SK-N-SH (cell line): ENCODE measurements around the gene ELAC1. TPM values are rescaled to one million over a fixed set of nuclear protein-coding genes. Genes with fewer than 3 reads are reported as not detected.

ENCODE experiments used
- CTCF ChIA-PET: fragments of 300-600, 350-600 bp; formaldehyde crosslinking; extraction: SDS; loops from one replicate; lab custom pipeline; 2021; lab: Yijun Ruan, JAX
- POLR2A ChIA-PET: fragments of 350-600 bp; sonication (Branson Sonifier 250); formaldehyde crosslinking; extraction: SDS; loops from one replicate; lab custom pipeline; 2020; ENCODE audit warnings: antibody characterized with exemption, inconsistent platforms; lab: Yijun Ruan, JAX
- DNase-seq: peaks from one replicate; pipeline ENCODE4 v3.0.0; 2012
- H2AFZ ChIP-seq: fragments of 200-600 bp; sonication (generic); 2 replicates; pipeline ENCODE4 v1.8.1; 2016; ENCODE audit warnings: antibody characterized with exemption, mild to moderate bottlenecking, low read depth
- H3F3A ChIP-seq: fragments of 200-600 bp; sonication (generic); replicated peaks from 2 replicates; pipeline ENCODE3; 2016; ENCODE audit warnings: antibody characterized with exemption, mild to moderate bottlenecking; ENCODE audit not compliant: insufficient read depth
- H3K27ac ChIP-seq, 2 experiments: fragments of 200-500 bp in 1 of 2; fragments of 200-600 bp in 1 of 2; sonication (Bioruptor generic) in 1 of 2; sonication (generic), shearing (Covaris generic) in 1 of 2; 2 replicates each; pipeline versions ENCODE4 v1.5.1 to v1.6.1; 2014 to 2016; ENCODE audit warnings: low read depth in 2 of 2, inconsistent platforms in 1 of 2, low read length in 1 of 2, mild to moderate bottlenecking in 1 of 2, mixed read lengths in 1 of 2
- H3K27me3 ChIP-seq: fragments of 200-600 bp; sonication (generic), shearing (Covaris generic); 2 replicates; pipeline ENCODE4 v1.6.1; 2016; ENCODE audit warnings: mixed run types; ENCODE audit not compliant: insufficient read depth
- H3K36me3 ChIP-seq, 2 experiments: fragments of 200-500 bp in 1 of 2; fragments of 200-600 bp in 1 of 2; sonication (Bioruptor generic) in 1 of 2; sonication (generic) in 1 of 2; replicated peaks in 1 of 2; 2 replicates each; pipeline versions ENCODE3 to v1.5.1; 2014 to 2016; ENCODE audit warnings: low read length in 1 of 2, mild to moderate bottlenecking in 1 of 2; ENCODE audit not compliant: insufficient read depth in 2 of 2, control insufficient read depth in 1 of 2
- H3K4me1 ChIP-seq, 2 experiments: fragments of 200-500 bp in 1 of 2; fragments of 200-600 bp in 1 of 2; sonication (Bioruptor generic) in 1 of 2; sonication (generic), shearing (Covaris generic) in 1 of 2; 2 replicates each; pipeline versions ENCODE4 v1.5.1 to v1.6.1; 2014 to 2016; ENCODE audit warnings: low read depth in 1 of 2, low read length in 1 of 2, mixed run types in 1 of 2; ENCODE audit not compliant: insufficient read depth in 2 of 2, control insufficient read depth in 1 of 2
- H3K4me2 ChIP-seq: fragments of 200-600 bp; sonication (generic), shearing (Covaris generic); 2 replicates; pipeline ENCODE4 v1.6.1; 2017; ENCODE audit warnings: mixed run types
- H3K4me3 ChIP-seq, 2 experiments: fragments of 200-500 bp in 1 of 2; fragments of 200-600 bp in 1 of 2; sonication (Bioruptor generic) in 1 of 2; sonication (generic), shearing (Covaris generic) in 1 of 2; 2 replicates each; pipeline versions ENCODE4 v1.5.1 to v1.8.1; 2014 to 2016; ENCODE audit warnings: low read depth in 2 of 2, inconsistent platforms in 1 of 2, low read length in 1 of 2, mild to moderate bottlenecking in 1 of 2, mixed read lengths in 1 of 2, moderate library complexity in 1 of 2
- H3K79me2 ChIP-seq: fragments of 200-600 bp; sonication (generic); 2 replicates; pipeline ENCODE4 v1.8.1; 2017; ENCODE audit warnings: mild to moderate bottlenecking; ENCODE audit not compliant: insufficient read depth
- H3K9ac ChIP-seq: fragments of 200-600 bp; sonication (generic); 2 replicates; pipeline ENCODE4 v1.6.1; 2017; ENCODE audit warnings: mixed run types
- H3K9me2 ChIP-seq: fragments of 200-600 bp; sonication (generic); 2 replicates; pipeline ENCODE4 v1.6.1; 2017; ENCODE audit warnings: mixed run types
- H3K9me3 ChIP-seq: fragments of 200-600 bp; sonication (generic); 2 replicates; pipeline ENCODE4 v1.6.1; 2017; ENCODE audit warnings: mixed run types, mild to moderate bottlenecking, moderate library complexity
- H4K20me1 ChIP-seq: fragments of 200-600 bp; sonication (generic); 2 replicates; pipeline ENCODE4 v1.6.1; 2017; ENCODE audit warnings: mild to moderate bottlenecking, mixed run types; ENCODE audit not compliant: insufficient read depth
- CTCF ChIP-seq: fragments of 200-600 bp; sonication (generic); IDR thresholded peaks from 2 replicates; pipeline ENCODE4 v1.6.1; 2017; ENCODE audit warnings: antibody characterized with exemption, mild to moderate bottlenecking, moderate library complexity
- EZH2phosphoT487 ChIP-seq: fragments of 200-600 bp; sonication (generic); IDR thresholded peaks from 2 replicates; pipeline ENCODE4 v1.6.1; 2017; ENCODE audit warnings: low read depth, mixed run types, mild to moderate bottlenecking, antibody characterized with exemption, moderate library complexity, borderline replicate concordance
- FOSL2 ChIP-seq: IDR thresholded peaks from 2 replicates; pipeline ENCODE4 v1.4.0; 2012; ENCODE audit warnings: low read depth, mild to moderate bottlenecking, moderate library complexity, borderline replicate concordance
- GATA2 ChIP-seq: sonication (generic); formaldehyde crosslinking; IDR thresholded peaks from 2 replicates; pipeline ENCODE4 v1.5.0; 2020; ENCODE audit warnings: mild to moderate bottlenecking, missing genetic modification reagents
- IRF3 ChIP-seq: fragments of 150-350 bp; IDR thresholded peaks from 2 replicates; pipeline ENCODE4 v1.6.1; 2016; ENCODE audit warnings: mild to moderate bottlenecking, low read depth, low read length
- JUND ChIP-seq: IDR thresholded peaks from 2 replicates; pipeline ENCODE4 v1.4.0; 2012
- MEF2A ChIP-seq: IDR thresholded peaks from 2 replicates; pipeline ENCODE4 v1.4.0; 2012; ENCODE audit warnings: low read depth, borderline replicate concordance
- RCOR1 ChIP-seq: fragments of 150-350 bp; IDR thresholded peaks from 2 replicates; pipeline ENCODE4 v1.6.1; 2017; ENCODE audit warnings: antibody characterized with exemption, low read length
- REST ChIP-seq: IDR thresholded peaks from 2 replicates; pipeline ENCODE4 v1.6.1; 2012; ENCODE audit warnings: mild to moderate bottlenecking, low read depth, low read length, moderate library complexity
- SIN3A ChIP-seq: IDR thresholded peaks from 2 replicates; pipeline ENCODE4 v1.6.1; 2012; ENCODE audit warnings: low read depth, mild to moderate bottlenecking, low read length, moderate library complexity, borderline replicate concordance
- TEAD4 ChIP-seq: IDR thresholded peaks from 2 replicates; pipeline ENCODE4 v1.4.0; 2012; ENCODE audit warnings: mild to moderate bottlenecking, borderline replicate concordance; ENCODE audit not compliant: insufficient read depth
- YY1 ChIP-seq: IDR thresholded peaks from 2 replicates; pipeline ENCODE4 v1.4.0; 2012; ENCODE audit warnings: low read depth, mild to moderate bottlenecking
- WGBS: methylation state at CpG from one replicate; pipeline ENCODE4 v1.1.6; 2017; ENCODE audit warnings: low lambda C conversion rate; 5-methylcytosine and 5-hydroxymethylcytosine counted together
- polyA plus RNA-seq, 3 experiments: library from polyadenylated mRNA; depleted of rRNA; stranded (reverse); fragments of >200 nt; gene quantifications; 2 replicates each; pipeline ENCODE4 v1.2.3, GENCODE V29; 2012

Gene ELAC1
- polyA plus RNA-seq, 1 of the 3 experiments (the other 2 are of a cell fraction) = 10.8 TPM

DNA sequence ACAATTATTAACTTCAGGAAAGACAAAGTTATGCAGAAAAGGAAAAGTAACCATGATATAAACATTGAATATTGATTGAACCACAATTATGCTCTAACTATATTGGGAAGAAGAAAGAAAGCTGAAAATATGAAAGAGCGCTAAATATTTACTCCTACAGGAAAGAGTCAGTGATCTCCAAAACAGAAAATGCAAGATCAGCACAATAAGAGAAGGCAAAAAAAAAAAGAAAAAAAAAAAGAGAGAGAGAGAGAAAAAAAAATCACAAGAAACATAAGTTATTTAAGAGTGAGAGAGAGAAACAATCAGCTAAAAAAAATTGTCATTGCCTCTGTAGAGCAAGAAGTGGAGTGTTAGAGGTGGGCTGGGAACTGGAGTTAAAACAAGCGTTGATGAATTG is 28.9 kb upstream of the ELAC1 start:
- Histone ChIP-seq H3K36me3 (peaks cover 5 to 19% of the 10 kb centered on the region in 2 experiments), H3K79me2 (no peaks in the 10 kb centered on the region), H3K27ac (no peak overlapping the region), H2AFZ (no peak overlapping the region), H3K9me3 (no peaks in the 10 kb centered on the region), H3K27me3 (no peaks in the 10 kb centered on the region), H3K4me1 (no peaks in the 10 kb centered on the region), H3K4me3 (no peak overlapping the region), H3K9me2 (no peaks in the 10 kb centered on the region), H4K20me1 (no peaks in the 10 kb centered on the region), H3K9ac (no peak overlapping the region), H3K4me2 (no peak overlapping the region), H3F3A (peaks cover 2% of the 10 kb centered on the region)
- ChIA-PET CTCF (no interaction called here), POLR2A (no interaction called here)
- DNase-seq = no peak
- WGBS = 100% methylated on average over 2 of the region's 2 CpGs
- TF ChIP-seq GATA2 (CRISPR knock-in tag) (no peak), YY1 (no peak), JUND (no peak), SIN3A (no peak), FOSL2 (no peak), REST (no peak), RCOR1 (no peak), TEAD4 (no peak), CTCF (no peak), EZH2phosphoT487 (no peak), IRF3 (no peak), MEF2A (no peak)
